SK-N-SH (cell line): ENCODE measurements around the gene ZGPAT. TPM values are rescaled to one million over a fixed set of nuclear protein-coding genes. Genes with fewer than 3 reads are reported as not detected.

Source experiments
- CTCF ChIA-PET: fragments of 300-600, 350-600 bp; formaldehyde crosslinking; extraction: SDS; loops from one replicate; lab custom pipeline; 2021; lab: Yijun Ruan, JAX
- POLR2A ChIA-PET: fragments of 350-600 bp; sonication (Branson Sonifier 250); formaldehyde crosslinking; extraction: SDS; loops from one replicate; lab custom pipeline; 2020; ENCODE audit warnings: antibody characterized with exemption, inconsistent platforms; lab: Yijun Ruan, JAX
- DNase-seq: peaks from one replicate; pipeline ENCODE4 v3.0.0; 2012
- H2AFZ ChIP-seq: fragments of 200-600 bp; sonication (generic); 2 replicates; pipeline ENCODE4 v1.8.1; 2016; ENCODE audit warnings: antibody characterized with exemption, mild to moderate bottlenecking, low read depth
- H3F3A ChIP-seq: fragments of 200-600 bp; sonication (generic); replicated peaks from 2 replicates; pipeline ENCODE3; 2016; ENCODE audit warnings: antibody characterized with exemption, mild to moderate bottlenecking; ENCODE audit not compliant: insufficient read depth
- H3K27ac ChIP-seq, 2 experiments: fragments of 200-500 bp in 1 of 2; fragments of 200-600 bp in 1 of 2; sonication (Bioruptor generic) in 1 of 2; sonication (generic), shearing (Covaris generic) in 1 of 2; 2 replicates each; pipeline versions ENCODE4 v1.5.1 to v1.6.1; 2014 to 2016; ENCODE audit warnings: low read depth in 2 of 2, inconsistent platforms in 1 of 2, low read length in 1 of 2, mild to moderate bottlenecking in 1 of 2, mixed read lengths in 1 of 2
- H3K27me3 ChIP-seq: fragments of 200-600 bp; sonication (generic), shearing (Covaris generic); 2 replicates; pipeline ENCODE4 v1.6.1; 2016; ENCODE audit warnings: mixed run types; ENCODE audit not compliant: insufficient read depth
- H3K36me3 ChIP-seq, 2 experiments: fragments of 200-500 bp in 1 of 2; fragments of 200-600 bp in 1 of 2; sonication (Bioruptor generic) in 1 of 2; sonication (generic) in 1 of 2; replicated peaks in 1 of 2; 2 replicates each; pipeline versions ENCODE3 to v1.5.1; 2014 to 2016; ENCODE audit warnings: low read length in 1 of 2, mild to moderate bottlenecking in 1 of 2; ENCODE audit not compliant: insufficient read depth in 2 of 2, control insufficient read depth in 1 of 2
- H3K4me1 ChIP-seq, 2 experiments: fragments of 200-500 bp in 1 of 2; fragments of 200-600 bp in 1 of 2; sonication (Bioruptor generic) in 1 of 2; sonication (generic), shearing (Covaris generic) in 1 of 2; 2 replicates each; pipeline versions ENCODE4 v1.5.1 to v1.6.1; 2014 to 2016; ENCODE audit warnings: low read depth in 1 of 2, low read length in 1 of 2, mixed run types in 1 of 2; ENCODE audit not compliant: insufficient read depth in 2 of 2, control insufficient read depth in 1 of 2
- H3K4me2 ChIP-seq: fragments of 200-600 bp; sonication (generic), shearing (Covaris generic); 2 replicates; pipeline ENCODE4 v1.6.1; 2017; ENCODE audit warnings: mixed run types
- H3K4me3 ChIP-seq, 2 experiments: fragments of 200-500 bp in 1 of 2; fragments of 200-600 bp in 1 of 2; sonication (Bioruptor generic) in 1 of 2; sonication (generic), shearing (Covaris generic) in 1 of 2; 2 replicates each; pipeline versions ENCODE4 v1.5.1 to v1.8.1; 2014 to 2016; ENCODE audit warnings: low read depth in 2 of 2, inconsistent platforms in 1 of 2, low read length in 1 of 2, mild to moderate bottlenecking in 1 of 2, mixed read lengths in 1 of 2, moderate library complexity in 1 of 2
- H3K79me2 ChIP-seq: fragments of 200-600 bp; sonication (generic); 2 replicates; pipeline ENCODE4 v1.8.1; 2017; ENCODE audit warnings: mild to moderate bottlenecking; ENCODE audit not compliant: insufficient read depth
- H3K9ac ChIP-seq: fragments of 200-600 bp; sonication (generic); 2 replicates; pipeline ENCODE4 v1.6.1; 2017; ENCODE audit warnings: mixed run types
- H3K9me2 ChIP-seq: fragments of 200-600 bp; sonication (generic); 2 replicates; pipeline ENCODE4 v1.6.1; 2017; ENCODE audit warnings: mixed run types
- H3K9me3 ChIP-seq: fragments of 200-600 bp; sonication (generic); 2 replicates; pipeline ENCODE4 v1.6.1; 2017; ENCODE audit warnings: mixed run types, mild to moderate bottlenecking, moderate library complexity
- H4K20me1 ChIP-seq: fragments of 200-600 bp; sonication (generic); 2 replicates; pipeline ENCODE4 v1.6.1; 2017; ENCODE audit warnings: mild to moderate bottlenecking, mixed run types; ENCODE audit not compliant: insufficient read depth
- CHD2 ChIP-seq: fragments of 150-350 bp; IDR thresholded peaks from 2 replicates; pipeline ENCODE4 v1.6.1; 2018; ENCODE audit warnings: low read length; ENCODE audit not compliant: partially characterized antibody
- EP300 ChIP-seq, 2 experiments: IDR thresholded peaks; 2 replicates each; pipeline versions ENCODE4 v1.4.0 to v1.6.1; 2012; ENCODE audit warnings: borderline replicate concordance in 1 of 2, low read depth in 1 of 2, low read length in 1 of 2
- FOXJ3 ChIP-seq: sonication (generic); formaldehyde crosslinking; IDR thresholded peaks from 2 replicates; pipeline ENCODE4 v1.5.1; 2020; ENCODE audit warnings: mild to moderate bottlenecking, missing genetic modification reagents
- FOXM1 ChIP-seq: IDR thresholded peaks from 2 replicates; pipeline ENCODE4 v1.4.0; 2012; ENCODE audit warnings: low read depth, mild to moderate bottlenecking
- JUND ChIP-seq: IDR thresholded peaks from 2 replicates; pipeline ENCODE4 v1.4.0; 2012
- MEF2A ChIP-seq: IDR thresholded peaks from 2 replicates; pipeline ENCODE4 v1.4.0; 2012; ENCODE audit warnings: low read depth, borderline replicate concordance
- NFIC ChIP-seq: IDR thresholded peaks from 2 replicates; pipeline ENCODE4 v1.4.0; 2012; ENCODE audit warnings: borderline replicate concordance
- POLR2AphosphoS5 ChIP-seq: IDR thresholded peaks from 2 replicates; pipeline ENCODE4 v1.6.1; 2012; ENCODE audit warnings: low read depth, low read length
- RCOR1 ChIP-seq: fragments of 150-350 bp; IDR thresholded peaks from 2 replicates; pipeline ENCODE4 v1.6.1; 2017; ENCODE audit warnings: antibody characterized with exemption, low read length
- RXRA ChIP-seq: IDR thresholded peaks from 2 replicates; pipeline ENCODE4 v1.4.0; 2012; ENCODE audit warnings: low read depth, mild to moderate bottlenecking, borderline replicate concordance
- SIN3A ChIP-seq: IDR thresholded peaks from 2 replicates; pipeline ENCODE4 v1.6.1; 2012; ENCODE audit warnings: low read depth, mild to moderate bottlenecking, low read length, moderate library complexity, borderline replicate concordance
- SMC3 ChIP-seq: IDR thresholded peaks from 2 replicates; pipeline ENCODE4 v1.6.1; 2012; ENCODE audit warnings: low read depth, low read length, improper control_type of control experiment
- TCF12 ChIP-seq: IDR thresholded peaks from 2 replicates; pipeline ENCODE4 v1.4.0; 2012
- WGBS: methylation state at CpG from one replicate; pipeline ENCODE4 v1.1.6; 2017; ENCODE audit warnings: low lambda C conversion rate; 5-methylcytosine and 5-hydroxymethylcytosine counted together
- polyA plus RNA-seq, 3 experiments: library from polyadenylated mRNA; depleted of rRNA; stranded (reverse); fragments of >200 nt; gene quantifications; 2 replicates each; pipeline ENCODE4 v1.2.3, GENCODE V29; 2012
- TF ChIP-seq, protein P1 (sequence below): IDR thresholded peaks from 2 replicates; pipeline ENCODE4 v1.4.0; 2012; ENCODE audit warnings: low read depth, borderline replicate concordance
- TF ChIP-seq, protein P2 (sequence below): IDR thresholded peaks from 2 replicates; pipeline ENCODE4; 2012
- TF ChIP-seq, protein P3 (sequence below): fragments of 150-350 bp; IDR thresholded peaks from 2 replicates; pipeline ENCODE4 v1.6.1; 2017; ENCODE audit warnings: antibody characterized with exemption, low read length, low read depth, borderline replicate concordance
- TF ChIP-seq, protein P4 (sequence below): IDR thresholded peaks from 2 replicates; pipeline ENCODE4 v1.6.1; 2012; ENCODE audit warnings: mild to moderate bottlenecking, low read depth, low read length, moderate library complexity

The ZGPAT gene
- polyA plus RNA-seq, 1 of the 3 experiments (the other 2 are of a cell fraction) = 33.7 TPM

DNA sequence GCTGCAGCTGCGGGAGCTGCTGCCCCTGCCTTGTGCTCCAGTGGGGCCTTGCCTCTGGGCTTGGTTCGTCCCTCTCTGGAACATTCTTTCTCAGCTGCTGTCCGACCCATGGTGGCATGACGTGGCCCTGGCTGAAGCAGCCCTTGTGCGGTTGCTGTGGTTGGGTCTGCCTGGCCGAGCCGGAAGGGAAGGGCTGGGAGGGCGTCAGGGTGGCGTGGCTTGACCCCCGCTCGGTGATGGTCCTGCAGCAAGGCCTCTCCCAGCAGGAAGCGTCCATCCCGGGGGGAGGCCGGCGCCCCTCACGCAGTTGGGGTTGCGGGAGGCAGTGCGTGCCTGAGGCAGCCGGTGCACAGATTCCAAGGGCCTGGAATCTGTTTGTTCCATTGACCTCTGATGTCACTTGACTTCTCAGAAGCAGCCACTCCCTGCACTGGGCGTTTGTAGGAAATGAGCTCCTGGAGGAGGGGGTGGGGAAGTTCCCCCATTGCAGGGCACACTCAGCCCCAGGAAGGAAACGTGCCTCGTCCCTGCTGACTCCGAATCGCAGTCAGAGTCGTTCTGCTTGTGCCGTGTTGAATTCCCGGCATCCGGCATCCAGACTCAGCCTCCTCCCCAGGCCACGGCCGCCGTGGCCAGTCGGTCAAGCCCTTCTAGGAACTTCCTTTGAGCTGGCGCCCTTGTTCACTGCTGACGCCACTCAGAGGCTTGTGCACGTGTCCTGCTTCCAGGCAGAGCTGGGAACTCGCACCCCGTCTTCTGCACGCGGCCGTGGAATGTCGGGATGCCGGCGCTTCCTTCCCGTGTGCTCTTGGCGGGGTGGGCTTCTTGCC, 21.1 kb upstream of the ZGPAT start:
- Histone ChIP-seq H3K79me2 (no peaks in the 10 kb centered on the region), H3K36me3 (no peaks in the 10 kb centered on the region), H3K4me1 (peaks cover 0 to 14% of the 10 kb centered on the region in 2 experiments; a peak in 3 of 4 replicates), H3K4me3 (no peak overlapping the region), H3K9me2 (no peaks in the 10 kb centered on the region), H3F3A (peaks cover 12% of the 10 kb centered on the region), H4K20me1 (no peaks in the 10 kb centered on the region), H3K27ac (no peak overlapping the region), H3K9me3 (no peaks in the 10 kb centered on the region), H2AFZ (no peak overlapping the region), H3K27me3 (no peaks in the 10 kb centered on the region), H3K4me2 (no peak overlapping the region), H3K9ac (no peak overlapping the region)
- DNase-seq = no peak
- ChIA-PET CTCF (interaction anchor here (1.2 to 1.5 kb wide), 2 partner anchors 11 to 149 kb away, joined by 3 read pairs; no protein-coding TSS in a partner anchor), POLR2A (no interaction called here)
- TF ChIP-seq, protein P1, sequence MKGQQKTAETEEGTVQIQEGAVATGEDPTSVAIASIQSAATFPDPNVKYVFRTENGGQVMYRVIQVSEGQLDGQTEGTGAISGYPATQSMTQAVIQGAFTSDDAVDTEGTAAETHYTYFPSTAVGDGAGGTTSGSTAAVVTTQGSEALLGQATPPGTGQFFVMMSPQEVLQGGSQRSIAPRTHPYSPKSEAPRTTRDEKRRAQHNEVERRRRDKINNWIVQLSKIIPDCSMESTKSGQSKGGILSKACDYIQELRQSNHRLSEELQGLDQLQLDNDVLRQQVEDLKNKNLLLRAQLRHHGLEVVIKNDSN = no peak
- TF ChIP-seq FOXJ3 (CRISPR knock-in tag) = no peak
- TF ChIP-seq FOXM1 = no peak
- no peak for TF ChIP-seq JUND
- TF ChIP-seq, protein P2, sequence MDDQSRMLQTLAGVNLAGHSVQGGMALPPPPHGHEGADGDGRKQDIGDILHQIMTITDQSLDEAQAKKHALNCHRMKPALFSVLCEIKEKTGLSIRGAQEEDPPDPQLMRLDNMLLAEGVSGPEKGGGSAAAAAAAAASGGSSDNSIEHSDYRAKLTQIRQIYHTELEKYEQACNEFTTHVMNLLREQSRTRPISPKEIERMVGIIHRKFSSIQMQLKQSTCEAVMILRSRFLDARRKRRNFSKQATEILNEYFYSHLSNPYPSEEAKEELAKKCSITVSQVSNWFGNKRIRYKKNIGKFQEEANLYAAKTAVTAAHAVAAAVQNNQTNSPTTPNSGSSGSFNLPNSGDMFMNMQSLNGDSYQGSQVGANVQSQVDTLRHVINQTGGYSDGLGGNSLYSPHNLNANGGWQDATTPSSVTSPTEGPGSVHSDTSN = no peak
- TF ChIP-seq RXRA = no peak
- TF ChIP-seq MEF2A = no peak
- no peak for TF ChIP-seq POLR2AphosphoS5
- no peak for TF ChIP-seq NFIC
- 75% methylated on average over 14 of the region's 45 CpGs for WGBS

DNA sequence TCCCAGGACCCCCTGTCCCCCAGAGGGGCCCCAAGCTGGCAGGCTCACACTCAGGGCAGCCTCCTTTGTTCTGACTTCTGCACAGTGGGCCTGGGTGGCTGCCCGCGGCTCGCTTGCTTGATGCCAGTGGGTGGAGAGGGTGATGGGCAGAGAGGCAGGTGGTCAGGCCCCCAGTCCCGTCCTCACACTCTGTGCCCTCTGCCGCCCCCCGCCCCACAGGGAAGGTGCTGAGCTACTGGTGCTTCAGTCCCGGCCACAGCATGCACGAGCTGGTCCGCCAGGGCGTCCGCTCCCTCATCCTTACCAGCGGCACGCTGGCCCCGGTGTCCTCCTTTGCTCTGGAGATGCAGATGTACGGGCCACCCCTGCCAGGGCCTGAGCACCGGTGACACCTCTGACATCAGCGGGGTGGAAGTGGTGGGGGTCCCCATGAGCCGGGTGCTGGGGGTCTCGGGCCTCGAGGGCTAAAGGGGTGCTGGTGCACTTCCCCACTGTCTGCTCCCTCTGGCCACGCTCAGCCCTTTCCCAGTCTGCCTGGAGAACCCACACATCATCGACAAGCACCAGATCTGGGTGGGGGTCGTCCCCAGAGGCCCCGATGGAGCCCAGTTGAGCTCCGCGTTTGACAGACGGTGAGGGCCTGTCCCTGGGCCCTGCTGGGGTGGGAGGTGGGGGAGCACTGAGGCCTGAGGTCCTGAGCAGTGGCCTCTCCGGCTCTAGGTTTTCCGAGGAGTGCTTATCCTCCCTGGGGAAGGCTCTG, 20.2 kb upstream of the ZGPAT start:
- no peak for DNase-seq
- Histone ChIP-seq H4K20me1 (no peaks in the 10 kb centered on the region), H3K4me2 (no peak overlapping the region), H3K9me3 (no peaks in the 10 kb centered on the region), H3K27ac (no peak overlapping the region), H3K9ac (no peak overlapping the region), H2AFZ (no peak overlapping the region), H3K4me3 (no peak overlapping the region), H3K9me2 (no peaks in the 10 kb centered on the region), H3K4me1 (peaks cover 0 to 7% of the 10 kb centered on the region in 2 experiments; a peak in 2 of 4 replicates), H3K27me3 (no peaks in the 10 kb centered on the region), H3K36me3 (no peaks in the 10 kb centered on the region), H3K79me2 (no peaks in the 10 kb centered on the region), H3F3A (peaks cover 6% of the 10 kb centered on the region)
- 86% methylated on average over 12 of the region's 29 CpGs for WGBS
- ChIA-PET CTCF (interaction anchor here (1.2 to 1.5 kb wide), 2 partner anchors 10 to 150 kb away, joined by 3 read pairs; no protein-coding TSS in a partner anchor), POLR2A (interaction anchor here (0.9 kb wide), 1 partner anchor 13 kb away, joined by 3 read pairs; no protein-coding TSS in a partner anchor)
- TF ChIP-seq, protein P3, sequence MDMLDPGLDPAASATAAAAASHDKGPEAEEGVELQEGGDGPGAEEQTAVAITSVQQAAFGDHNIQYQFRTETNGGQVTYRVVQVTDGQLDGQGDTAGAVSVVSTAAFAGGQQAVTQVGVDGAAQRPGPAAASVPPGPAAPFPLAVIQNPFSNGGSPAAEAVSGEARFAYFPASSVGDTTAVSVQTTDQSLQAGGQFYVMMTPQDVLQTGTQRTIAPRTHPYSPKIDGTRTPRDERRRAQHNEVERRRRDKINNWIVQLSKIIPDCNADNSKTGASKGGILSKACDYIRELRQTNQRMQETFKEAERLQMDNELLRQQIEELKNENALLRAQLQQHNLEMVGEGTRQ = no peak
- no peak for TF ChIP-seq SMC3
- TF ChIP-seq, protein P1 = no peak
- no peak for TF ChIP-seq CHD2
- no peak for TF ChIP-seq RCOR1
- TF ChIP-seq NFIC = no peak
- no peak for TF ChIP-seq EP300 (IDR thresholded peaks at IDR 0.05; ENCODE audit: borderline replicate concordance in 1 of 2, low read depth in 1 of 2, low read length in 1 of 2)
- TF ChIP-seq JUND = no peak
- no peak for TF ChIP-seq FOXJ3 (CRISPR knock-in tag)
- no peak for TF ChIP-seq TCF12
- TF ChIP-seq, protein P4, sequence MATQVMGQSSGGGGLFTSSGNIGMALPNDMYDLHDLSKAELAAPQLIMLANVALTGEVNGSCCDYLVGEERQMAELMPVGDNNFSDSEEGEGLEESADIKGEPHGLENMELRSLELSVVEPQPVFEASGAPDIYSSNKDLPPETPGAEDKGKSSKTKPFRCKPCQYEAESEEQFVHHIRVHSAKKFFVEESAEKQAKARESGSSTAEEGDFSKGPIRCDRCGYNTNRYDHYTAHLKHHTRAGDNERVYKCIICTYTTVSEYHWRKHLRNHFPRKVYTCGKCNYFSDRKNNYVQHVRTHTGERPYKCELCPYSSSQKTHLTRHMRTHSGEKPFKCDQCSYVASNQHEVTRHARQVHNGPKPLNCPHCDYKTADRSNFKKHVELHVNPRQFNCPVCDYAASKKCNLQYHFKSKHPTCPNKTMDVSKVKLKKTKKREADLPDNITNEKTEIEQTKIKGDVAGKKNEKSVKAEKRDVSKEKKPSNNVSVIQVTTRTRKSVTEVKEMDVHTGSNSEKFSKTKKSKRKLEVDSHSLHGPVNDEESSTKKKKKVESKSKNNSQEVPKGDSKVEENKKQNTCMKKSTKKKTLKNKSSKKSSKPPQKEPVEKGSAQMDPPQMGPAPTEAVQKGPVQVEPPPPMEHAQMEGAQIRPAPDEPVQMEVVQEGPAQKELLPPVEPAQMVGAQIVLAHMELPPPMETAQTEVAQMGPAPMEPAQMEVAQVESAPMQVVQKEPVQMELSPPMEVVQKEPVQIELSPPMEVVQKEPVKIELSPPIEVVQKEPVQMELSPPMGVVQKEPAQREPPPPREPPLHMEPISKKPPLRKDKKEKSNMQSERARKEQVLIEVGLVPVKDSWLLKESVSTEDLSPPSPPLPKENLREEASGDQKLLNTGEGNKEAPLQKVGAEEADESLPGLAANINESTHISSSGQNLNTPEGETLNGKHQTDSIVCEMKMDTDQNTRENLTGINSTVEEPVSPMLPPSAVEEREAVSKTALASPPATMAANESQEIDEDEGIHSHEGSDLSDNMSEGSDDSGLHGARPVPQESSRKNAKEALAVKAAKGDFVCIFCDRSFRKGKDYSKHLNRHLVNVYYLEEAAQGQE = no peak
- no peak for TF ChIP-seq SIN3A
